ENCODE data around the gene ATRIP.
"Not testable (repeated sequence)": the region's sequence is repeated elsewhere in the genome, so short reads cannot be mapped to it uniquely, and the experiment has no call there.

Gene ATRIP

DNA sequence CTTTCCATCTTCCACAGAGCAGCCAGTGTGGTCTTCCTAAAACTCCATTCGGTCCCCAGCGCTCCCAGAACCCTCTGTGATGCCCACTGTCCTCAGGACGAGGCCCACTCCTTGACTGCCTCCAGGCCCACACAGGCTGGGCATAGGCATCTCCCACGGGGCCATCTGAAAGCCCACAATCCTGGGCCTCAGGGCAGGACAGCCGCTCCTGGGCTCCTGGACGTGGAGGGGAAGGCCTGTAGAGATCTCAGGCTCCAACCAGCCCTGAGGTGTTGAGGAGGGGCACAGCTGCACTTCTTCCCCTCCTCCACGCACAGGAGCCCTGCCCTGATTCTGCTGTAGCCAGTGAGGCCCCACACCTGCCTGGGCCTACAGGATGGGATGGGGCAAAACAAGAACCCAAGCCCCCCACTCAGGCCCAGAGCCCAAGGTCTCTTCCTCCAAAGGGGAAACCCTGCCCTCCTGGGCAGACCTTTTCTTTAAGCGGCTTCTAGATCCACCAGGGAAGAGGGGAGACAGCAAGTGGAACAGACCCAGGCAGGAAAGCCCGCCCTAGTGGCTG is 31.5 kb downstream of the ATRIP start:
- Histone ChIP-seq H3K36me3 (no peaks in the 10 kb centered on the region), H3K4me3 (ENCODE audit: low read depth, low read length) (no peak overlapping the region), H3K4me1 (no peaks in the 10 kb centered on the region; the same call in 1 of the 2 replicates), H3K27me3 (no peaks in the 10 kb centered on the region), H3K9me3 (no peaks in the 10 kb centered on the region)
- no peak for DNase-seq
- TF ChIP-seq, protein P1, sequence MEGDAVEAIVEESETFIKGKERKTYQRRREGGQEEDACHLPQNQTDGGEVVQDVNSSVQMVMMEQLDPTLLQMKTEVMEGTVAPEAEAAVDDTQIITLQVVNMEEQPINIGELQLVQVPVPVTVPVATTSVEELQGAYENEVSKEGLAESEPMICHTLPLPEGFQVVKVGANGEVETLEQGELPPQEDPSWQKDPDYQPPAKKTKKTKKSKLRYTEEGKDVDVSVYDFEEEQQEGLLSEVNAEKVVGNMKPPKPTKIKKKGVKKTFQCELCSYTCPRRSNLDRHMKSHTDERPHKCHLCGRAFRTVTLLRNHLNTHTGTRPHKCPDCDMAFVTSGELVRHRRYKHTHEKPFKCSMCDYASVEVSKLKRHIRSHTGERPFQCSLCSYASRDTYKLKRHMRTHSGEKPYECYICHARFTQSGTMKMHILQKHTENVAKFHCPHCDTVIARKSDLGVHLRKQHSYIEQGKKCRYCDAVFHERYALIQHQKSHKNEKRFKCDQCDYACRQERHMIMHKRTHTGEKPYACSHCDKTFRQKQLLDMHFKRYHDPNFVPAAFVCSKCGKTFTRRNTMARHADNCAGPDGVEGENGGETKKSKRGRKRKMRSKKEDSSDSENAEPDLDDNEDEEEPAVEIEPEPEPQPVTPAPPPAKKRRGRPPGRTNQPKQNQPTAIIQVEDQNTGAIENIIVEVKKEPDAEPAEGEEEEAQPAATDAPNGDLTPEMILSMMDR (IDR thresholded peaks at IDR 0.05; ENCODE audit: low read depth, low read length): no peak

DNA sequence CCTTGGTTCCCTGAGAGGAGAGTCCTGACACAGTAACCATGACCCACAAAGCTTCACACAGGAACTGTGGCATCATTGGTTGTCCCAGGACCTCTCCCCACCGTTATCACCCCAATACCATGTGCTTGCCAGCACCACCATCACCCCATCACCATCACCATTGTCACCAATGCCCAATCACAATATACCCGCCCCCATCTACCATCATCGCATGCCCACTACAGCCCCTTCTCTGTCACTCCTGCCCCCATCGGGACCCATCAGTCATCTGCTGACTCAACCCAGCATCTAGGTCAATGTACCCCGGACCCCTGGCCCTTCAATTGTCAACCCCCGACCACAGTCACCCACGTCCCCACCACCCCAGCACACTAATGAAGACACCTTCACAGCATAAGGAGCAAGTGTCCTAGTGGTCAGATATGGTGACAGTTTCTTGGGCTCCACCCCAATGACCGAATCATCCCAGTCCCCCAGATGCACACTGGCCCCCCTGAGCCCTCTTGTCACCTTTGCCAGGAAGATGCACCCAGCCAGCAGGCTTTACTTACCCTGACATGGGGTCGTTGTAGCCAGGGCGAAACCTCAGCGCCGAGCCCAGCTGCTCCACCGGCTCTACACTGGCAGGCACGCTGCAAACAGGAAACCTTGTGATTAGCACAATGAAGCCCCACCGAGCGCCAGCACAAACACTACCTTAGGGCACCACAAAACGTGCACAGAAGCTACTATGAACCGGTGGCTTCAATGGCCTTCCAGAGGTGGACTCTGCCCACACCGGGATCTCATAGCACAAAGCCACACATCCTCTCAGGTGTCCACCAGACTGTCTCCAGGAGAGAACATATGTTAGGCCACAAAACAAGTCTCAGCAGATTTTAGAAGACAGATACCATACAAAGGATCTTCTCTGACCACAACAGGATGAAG is 32.4 kb downstream of the ATRIP start:
- Histone ChIP-seq H3K4me1 (no peaks in the 10 kb centered on the region), H3K9me3 (no peaks in the 10 kb centered on the region), H3K4me3 (ENCODE audit: low read depth, low read length) (no peak overlapping the region), H3K27me3 (no peaks in the 10 kb centered on the region), H3K36me3 (no peaks in the 10 kb centered on the region)
- TF ChIP-seq, protein P1 (IDR thresholded peaks at IDR 0.05; ENCODE audit: low read depth, low read length): no peak
- no peak for DNase-seq

DNA sequence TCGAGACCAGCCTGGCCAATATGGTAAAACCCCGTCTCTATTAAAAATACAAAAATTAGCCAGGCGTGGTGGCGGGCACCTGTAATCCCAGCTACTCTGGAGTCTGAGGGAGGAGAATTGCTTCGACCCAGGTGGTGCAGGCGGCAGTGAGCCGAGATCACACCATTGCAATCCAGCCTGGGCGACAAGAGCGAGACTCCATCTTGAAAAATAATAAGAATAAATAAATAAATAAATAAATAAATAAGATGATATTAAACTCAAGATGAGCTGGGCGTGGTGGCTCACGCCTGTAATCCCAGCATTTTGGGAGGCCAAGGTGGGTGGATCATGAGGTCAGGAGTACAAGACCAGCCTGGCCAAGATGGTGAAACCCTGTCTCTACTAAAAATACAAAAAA is 34.4 kb downstream of the ATRIP start:
- not testable (repeated sequence) for H3K4me1 ChIP-seq; H3K9me3 ChIP-seq; DNase-seq; H3K36me3 ChIP-seq; H3K4me3 ChIP-seq (ENCODE audit: low read depth, low read length); H3K27me3 ChIP-seq

DNA sequence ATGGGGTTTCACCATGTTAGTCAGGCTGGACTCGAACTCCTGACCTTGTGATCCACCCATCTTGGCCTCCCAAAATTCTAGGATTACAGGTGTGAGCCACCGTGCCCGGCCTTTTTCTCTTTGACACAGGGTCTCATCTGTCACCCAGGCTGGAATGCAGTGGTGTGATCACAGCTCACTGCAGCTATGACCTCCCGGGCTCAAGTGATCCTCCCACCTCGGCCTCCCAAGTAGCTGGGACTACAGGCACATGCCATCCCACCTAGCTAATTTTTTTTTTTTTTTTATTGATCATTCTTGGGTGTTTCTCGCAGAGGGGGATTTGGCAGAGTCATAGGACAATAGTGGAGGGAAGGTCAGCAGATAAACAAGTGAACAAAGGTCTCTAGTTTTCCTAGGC is 36.3 kb downstream of the ATRIP start:
- not testable (repeated sequence) for H3K36me3 ChIP-seq; H3K4me3 ChIP-seq (ENCODE audit: low read depth, low read length); H3K4me1 ChIP-seq; DNase-seq; H3K27me3 ChIP-seq; H3K9me3 ChIP-seq

DNA sequence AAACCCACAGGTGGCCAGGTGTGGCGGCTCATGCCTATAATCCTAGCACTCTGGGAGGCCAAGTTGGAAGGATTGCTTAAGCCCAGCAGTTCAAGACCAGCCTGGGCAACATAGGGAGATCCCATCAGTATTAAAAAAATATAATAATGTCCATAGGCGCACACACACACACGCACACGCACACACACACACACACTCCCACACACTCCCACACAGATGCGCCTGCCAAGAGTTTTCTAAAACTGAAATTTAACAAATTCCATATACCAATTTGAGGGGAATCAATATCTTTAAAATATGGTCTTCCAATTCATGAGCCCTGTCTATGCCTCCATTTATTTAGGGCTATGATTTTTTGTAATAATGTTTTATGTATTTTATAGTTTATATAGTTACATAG is 40.4 kb downstream of the ATRIP start:
- no peaks in the 10 kb centered on the region for H3K4me1 ChIP-seq
- DNase-seq: no peak
- H3K36me3 ChIP-seq: no peaks in the 10 kb centered on the region
- H3K4me3 ChIP-seq (ENCODE audit: low read depth, low read length): no peak overlapping the region
- no peaks in the 10 kb centered on the region for H3K9me3 ChIP-seq
- no peaks in the 10 kb centered on the region for H3K27me3 ChIP-seq
- TF ChIP-seq, protein P1 (IDR thresholded peaks at IDR 0.05; ENCODE audit: low read depth, low read length): no peak

DNA sequence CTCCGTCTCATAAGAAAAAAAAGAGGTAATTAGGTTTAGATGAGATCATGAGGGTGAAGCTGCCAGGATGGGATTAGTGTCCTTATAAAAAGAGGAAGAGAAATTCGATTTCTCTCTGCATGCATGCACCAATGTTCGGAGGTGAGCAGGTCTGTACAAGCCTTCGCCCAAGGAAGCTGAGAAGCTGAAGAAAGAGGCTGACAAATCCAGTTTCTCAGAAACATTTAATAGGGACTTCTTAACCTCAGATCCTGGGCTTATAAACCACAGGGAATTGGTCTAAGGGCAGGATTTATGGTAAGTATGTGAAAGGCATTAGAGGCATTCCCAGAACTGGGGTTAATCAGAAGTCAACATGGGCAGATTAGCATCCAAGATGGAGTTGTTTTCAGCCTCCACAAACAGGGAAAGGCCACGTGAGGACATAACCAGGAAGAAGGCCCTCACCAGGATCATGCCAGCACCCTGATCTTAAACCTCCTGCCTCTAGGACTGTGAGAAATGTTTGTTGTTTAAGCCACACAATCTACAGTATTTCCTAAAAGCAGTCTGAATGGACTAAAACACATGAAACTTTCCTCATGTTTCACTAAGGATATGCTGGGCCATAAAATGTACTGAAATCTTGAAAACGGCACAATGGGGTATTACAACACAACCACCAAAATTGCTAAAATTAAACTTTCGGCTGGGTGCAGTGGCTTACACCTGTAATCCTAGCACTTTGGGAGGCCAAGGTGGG is 46.1 kb downstream of the ATRIP start:
- Histone ChIP-seq H3K36me3 (no peaks in the 10 kb centered on the region), H3K4me3 (ENCODE audit: low read depth, low read length) (no peak overlapping the region), H3K9me3 (no peaks in the 10 kb centered on the region), H3K27me3 (no peaks in the 10 kb centered on the region), H3K4me1 (no peaks in the 10 kb centered on the region)
- TF ChIP-seq, protein P1 (IDR thresholded peaks at IDR 0.05; ENCODE audit: low read depth, low read length): no peak
- DNase-seq: no peak

DNA sequence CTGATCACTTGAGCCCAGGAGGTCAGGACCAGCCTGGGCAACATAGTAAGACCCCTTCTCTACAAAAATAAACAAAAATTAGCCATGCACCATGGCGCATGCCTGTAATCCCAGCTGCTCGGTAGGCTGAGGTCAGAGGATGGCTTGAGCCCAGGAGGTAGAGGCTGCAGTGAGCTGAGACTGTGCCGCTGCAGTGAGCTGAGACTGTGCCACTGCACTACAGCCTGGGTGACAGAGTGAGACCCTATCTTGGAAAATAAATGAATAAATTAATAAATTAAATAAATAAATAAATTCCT is 46.6 kb downstream of the ATRIP start:
- H3K36me3 ChIP-seq: no peaks in the 10 kb centered on the region
- H3K4me3 ChIP-seq (ENCODE audit: low read depth, low read length): no peak overlapping the region
- TF ChIP-seq, protein P1 (IDR thresholded peaks at IDR 0.05; ENCODE audit: low read depth, low read length): no peak
- H3K27me3 ChIP-seq: no peaks in the 10 kb centered on the region
- no peak for DNase-seq
- H3K9me3 ChIP-seq: no peaks in the 10 kb centered on the region
- H3K4me1 ChIP-seq: no peaks in the 10 kb centered on the region

Data from BE2C (cell line).